Nephron progenitor cell (in vitro differentiated cells): Measurements from ENCODE around the gene WFDC9.
"Not testable (repeated sequence)": the region's sequence is repeated elsewhere in the genome, so short reads cannot be mapped to it uniquely, and the experiment has no call there.

Experiments used
- DNase-seq: peaks from one replicate; pipeline ENCODE4 v3.0.0; 2021
- H3K27ac Mint-ChIP-seq: 2 replicates; pipeline ENCODE4 v1.8.0; 2021; ENCODE audit warnings: mild to moderate bottlenecking, moderate library complexity, mixed read lengths
- H3K27me3 Mint-ChIP-seq: 2 replicates; pipeline ENCODE4 v1.8.0; 2021; ENCODE audit warnings: mild to moderate bottlenecking, low read depth, mixed read lengths; ENCODE audit not compliant: poor library complexity
- H3K36me3 Mint-ChIP-seq: 2 replicates; pipeline ENCODE4 v1.8.0; 2021; ENCODE audit warnings: low read depth, mixed read lengths
- H3K4me1 Mint-ChIP-seq: 2 replicates; pipeline ENCODE4 v1.8.0; 2021; ENCODE audit warnings: mixed read lengths
- H3K4me3 Mint-ChIP-seq: 2 replicates; pipeline ENCODE4 v1.8.0; 2021; ENCODE audit warnings: mild to moderate bottlenecking, moderate library complexity, mixed read lengths
- H3K9me3 Mint-ChIP-seq: 2 replicates; pipeline ENCODE4 v1.8.0; 2021; ENCODE audit warnings: mild to moderate bottlenecking, moderate library complexity, mixed read lengths
- CTCF ChIP-seq: fragments of 200-600 bp; sonication (generic); IDR thresholded peaks from 2 replicates; pipeline ENCODE4 v1.5.0; 2021; ENCODE audit warnings: antibody characterized with exemption

Gene WFDC9

GRCh38 chr20:45647441-45648050 lies 16.5 kb upstream of the WFDC9 start:
- DNase-seq = no peak
- H3K27ac Mint-ChIP-seq = no peak overlapping the region
- H3K27me3 Mint-ChIP-seq = peaks cover 3% of the 10 kb centered on the region
- H3K36me3 Mint-ChIP-seq = no peaks in the 10 kb centered on the region
- H3K9me3 Mint-ChIP-seq = peaks cover 28% of the 10 kb centered on the region
- no peaks in the 10 kb centered on the region for H3K4me1 Mint-ChIP-seq
- TF ChIP-seq CTCF = no peak
- no peak overlapping the region for H3K4me3 Mint-ChIP-seq

DNA sequence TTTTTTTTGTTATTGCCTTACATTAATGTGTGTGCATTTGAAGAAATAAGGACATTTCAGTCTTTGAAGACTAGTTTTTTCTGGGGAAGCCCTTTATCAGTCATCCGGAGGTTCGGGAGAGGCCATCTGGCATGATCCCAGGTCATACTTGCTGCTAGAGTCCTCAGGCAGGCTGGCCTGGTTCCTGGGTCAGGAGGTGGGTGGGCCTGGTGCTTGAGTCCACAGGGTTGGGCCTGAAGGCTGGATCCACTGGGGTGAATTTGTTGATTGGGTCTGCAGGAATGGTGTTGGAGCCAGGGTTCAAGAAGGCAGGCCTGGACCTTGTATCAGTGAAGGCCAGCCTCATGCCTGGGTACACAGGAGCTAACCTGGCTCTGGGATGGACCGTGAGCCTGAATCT lies 15.8 kb upstream of the WFDC9 start:
- Mint-ChIP-seq H3K4me1 (no peaks in the 10 kb centered on the region), H3K9me3 (peaks cover 28% of the 10 kb centered on the region), H3K36me3 (no peaks in the 10 kb centered on the region), H3K27me3 (peaks cover 3% of the 10 kb centered on the region), H3K27ac (no peak overlapping the region), H3K4me3 (no peak overlapping the region)
- DNase-seq = no peak
- TF ChIP-seq CTCF = no peak

DNA sequence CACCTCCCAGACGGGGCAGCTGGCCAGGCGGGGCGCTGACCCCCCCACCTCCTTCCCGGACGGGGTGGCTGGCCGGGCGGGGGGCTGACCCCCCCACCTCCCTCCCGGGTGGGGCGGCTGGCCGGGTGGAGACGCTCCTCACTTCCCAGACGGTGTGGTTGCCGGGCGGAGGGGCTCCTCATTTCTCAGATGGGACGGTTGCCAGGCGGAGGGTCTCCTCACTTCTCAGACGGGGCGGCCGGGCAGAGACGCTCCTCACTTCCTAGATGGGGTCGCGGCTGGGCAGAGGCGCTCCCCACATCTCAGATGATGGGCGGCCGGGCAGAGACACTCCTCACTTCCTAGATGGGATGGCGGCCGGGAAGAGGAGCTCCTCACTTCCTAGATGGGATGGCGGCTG lies 14.8 kb upstream of the WFDC9 start:
- not testable (repeated sequence) for H3K4me3 Mint-ChIP-seq, H3K4me1 Mint-ChIP-seq

GRCh38 chr20:45641076-45641475 lies 10.0 kb upstream of the WFDC9 start:
- H3K27me3 Mint-ChIP-seq = peaks cover 11% of the 10 kb centered on the region
- H3K9me3 Mint-ChIP-seq = peaks cover 13% of the 10 kb centered on the region
- H3K4me1 Mint-ChIP-seq = not testable (repeated sequence)

More for the DNA sequence above, 14.8 kb upstream of the WFDC9 start:
- H3K27me3 Mint-ChIP-seq, H3K36me3 Mint-ChIP-seq, DNase-seq, H3K27ac Mint-ChIP-seq: not testable (repeated sequence)
- peaks cover 19% of the 10 kb centered on the region for H3K9me3 Mint-ChIP-seq

GRCh38 chr20:45639687-45640086 lies 8.6 kb upstream of the WFDC9 start:
- no peak for TF ChIP-seq CTCF
- no peak overlapping the region for H3K4me3 Mint-ChIP-seq
- H3K36me3 Mint-ChIP-seq = no peaks in the 10 kb centered on the region
- H3K27ac Mint-ChIP-seq = no peak overlapping the region
- peaks cover 11% of the 10 kb centered on the region for H3K9me3 Mint-ChIP-seq
- no peaks in the 10 kb centered on the region for H3K4me1 Mint-ChIP-seq
- no peak for DNase-seq
- peaks cover 11% of the 10 kb centered on the region for H3K27me3 Mint-ChIP-seq

More at GRCh38 chr20:45641076-45641475, 10.0 kb upstream of the WFDC9 start:
- H3K4me3 Mint-ChIP-seq, H3K27ac Mint-ChIP-seq, DNase-seq, H3K36me3 Mint-ChIP-seq: not testable (repeated sequence)

DNA sequence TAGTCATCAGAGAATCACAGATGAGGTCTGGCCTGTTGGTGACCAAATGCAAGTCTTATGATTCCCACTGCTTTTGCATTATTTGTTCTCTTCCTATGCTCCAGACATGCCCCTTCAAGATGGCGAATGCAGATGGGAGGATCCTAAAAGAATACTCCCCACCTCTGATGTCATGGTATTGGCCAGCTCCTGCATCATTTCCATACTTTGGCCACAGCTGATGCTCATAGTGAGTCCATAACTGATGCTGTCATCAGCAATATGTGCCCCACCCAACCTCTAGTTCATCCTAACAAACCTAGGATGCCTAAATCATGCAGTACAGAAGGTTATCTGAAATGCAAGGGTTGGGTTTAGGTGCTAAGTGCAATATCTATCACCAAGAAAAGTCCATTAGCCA lies 5.4 kb upstream of the WFDC9 start:
- TF ChIP-seq CTCF = no peak
- H3K4me1 Mint-ChIP-seq = no peaks in the 10 kb centered on the region

GRCh38 chr20:45630371-45630770 lies 713 bp downstream of the WFDC9 start:
- H3K9me3 Mint-ChIP-seq = peaks cover 11% of the 10 kb centered on the region
- H3K27me3 Mint-ChIP-seq = peaks cover 20% of the 10 kb centered on the region
- no peak overlapping the region for H3K27ac Mint-ChIP-seq
- no peak overlapping the region for H3K4me3 Mint-ChIP-seq
- peaks cover 5% of the 10 kb centered on the region for H3K4me1 Mint-ChIP-seq
- TF ChIP-seq CTCF = no peak
- no peaks in the 10 kb centered on the region for H3K36me3 Mint-ChIP-seq
- no peak for DNase-seq

More for the DNA sequence above, 5.4 kb upstream of the WFDC9 start:
- Mint-ChIP-seq H3K9me3 (peaks cover 10% of the 10 kb centered on the region), H3K36me3 (no peaks in the 10 kb centered on the region), H3K27me3 (peaks cover 11% of the 10 kb centered on the region), H3K4me3 (no peak overlapping the region), H3K27ac (no peak overlapping the region)
- no peak for DNase-seq
